Activated naive CD4-positive, alpha-beta T cell treated with anti-CD3 and anti-CD28 coated beads, Interleukin-2, amount 10 ng/mL, durations not matched to agents 7 days and 5 days (primary cell): ENCODE data around the gene ZNF512B.

Experiments used
- CTCF ChIA-PET: fragments of 350-600 bp; sonication (Branson Sonifier 250); formaldehyde crosslinking; loops from one replicate; lab custom pipeline; 2021; ENCODE audit warnings: antibody characterized with exemption; lab: Charles Lee
- DNase-seq: peaks from one replicate; pipeline ENCODE4 v3.0.0-alpha.2; 2020
- H3K27ac Mint-ChIP-seq: one replicate; pipeline ENCODE4 v1.8.0; 2021; ENCODE audit warnings: mild to moderate bottlenecking, moderate library complexity, mixed read lengths
- H3K27me3 Mint-ChIP-seq: one replicate; pipeline ENCODE4 v1.8.0; 2021; ENCODE audit warnings: mild to moderate bottlenecking, mixed read lengths
- H3K36me3 Mint-ChIP-seq: one replicate; pipeline ENCODE4 v1.8.0; 2021; ENCODE audit warnings: mixed read lengths
- H3K4me1 Mint-ChIP-seq: one replicate; pipeline ENCODE4 v1.8.0; 2021; ENCODE audit warnings: mixed read lengths
- H3K4me3 Mint-ChIP-seq: one replicate; pipeline ENCODE4 v1.8.0; 2021; ENCODE audit warnings: mild to moderate bottlenecking, moderate library complexity, mixed read lengths
- H3K9me3 Mint-ChIP-seq: one replicate; pipeline ENCODE4 v1.8.0; 2021; ENCODE audit warnings: mixed read lengths

ZNF512B gene

DNA sequence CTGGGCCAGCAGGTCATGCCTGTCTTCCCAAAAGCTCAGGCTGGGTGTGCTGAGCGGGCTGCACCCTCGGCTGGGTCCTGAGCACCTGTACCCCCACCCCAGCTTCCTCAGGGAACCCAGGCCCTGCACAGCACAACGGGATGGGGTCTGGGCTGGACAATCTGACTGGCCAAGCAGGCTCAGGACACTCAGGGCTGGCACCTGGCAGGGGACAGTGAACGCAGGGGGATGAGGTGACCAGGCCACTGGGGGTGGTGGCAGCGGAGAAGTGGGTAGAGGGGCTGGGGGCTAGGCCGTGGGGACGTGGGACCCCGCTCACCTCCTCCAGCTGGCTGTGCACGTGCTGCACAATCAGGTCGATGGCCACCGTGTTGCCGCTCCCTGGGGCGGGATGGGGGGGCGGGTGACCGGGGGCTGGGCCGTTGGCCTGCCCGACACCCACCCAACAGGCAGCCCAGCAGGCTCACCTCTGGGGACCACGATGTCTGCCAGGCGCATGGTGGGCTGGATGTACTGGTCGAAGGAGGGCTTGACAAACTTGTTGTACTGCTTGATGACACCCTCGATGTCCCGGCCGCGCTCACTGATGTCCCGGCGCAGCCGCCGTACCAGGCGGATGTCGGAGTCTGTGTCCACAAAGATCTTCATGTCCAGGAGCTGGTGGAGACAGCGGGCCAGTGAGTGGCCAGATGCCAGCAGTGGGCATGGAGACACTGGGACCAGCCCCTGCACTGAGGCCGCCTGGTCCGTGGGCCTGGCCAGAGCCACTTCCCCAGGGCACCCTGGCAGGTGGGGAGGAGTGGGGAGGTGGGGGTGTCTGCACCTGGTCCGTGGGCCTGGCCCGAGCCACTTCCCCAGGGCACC lies 25.4 kb downstream of the ZNF512B start:
- Mint-ChIP-seq H3K4me1 (peaks cover 44% of the 10 kb centered on the region), H3K9me3 (peaks cover 3% of the 10 kb centered on the region), H3K27me3 (no peaks in the 10 kb centered on the region), H3K36me3 (peaks cover 31% of the 10 kb centered on the region), H3K4me3 (no peak overlapping the region), H3K27ac (no peak overlapping the region)
- DNase-seq = no peak
- CTCF ChIA-PET = no interaction called here

DNA sequence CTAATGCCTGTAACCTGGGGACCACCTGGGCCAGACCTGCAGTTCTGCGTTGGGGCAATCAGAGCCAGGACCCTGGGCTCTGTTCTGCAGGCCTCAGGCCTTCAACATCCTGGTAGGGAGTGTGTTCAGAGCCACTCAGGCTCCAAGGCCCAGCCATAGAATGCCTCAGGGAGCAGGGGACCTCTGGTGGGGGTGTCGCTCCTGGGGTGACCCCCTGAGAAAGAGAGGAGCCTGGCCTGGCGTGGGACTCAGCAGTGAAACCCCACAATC lies 26.0 kb downstream of the ZNF512B start:
- Mint-ChIP-seq H3K9me3 (peaks cover 3% of the 10 kb centered on the region), H3K27ac (no peak overlapping the region), H3K36me3 (peaks cover 31% of the 10 kb centered on the region), H3K4me3 (no peak overlapping the region), H3K27me3 (no peaks in the 10 kb centered on the region), H3K4me1 (peaks cover 39% of the 10 kb centered on the region)
- CTCF ChIA-PET = no interaction called here
- DNase-seq = no peak

DNA sequence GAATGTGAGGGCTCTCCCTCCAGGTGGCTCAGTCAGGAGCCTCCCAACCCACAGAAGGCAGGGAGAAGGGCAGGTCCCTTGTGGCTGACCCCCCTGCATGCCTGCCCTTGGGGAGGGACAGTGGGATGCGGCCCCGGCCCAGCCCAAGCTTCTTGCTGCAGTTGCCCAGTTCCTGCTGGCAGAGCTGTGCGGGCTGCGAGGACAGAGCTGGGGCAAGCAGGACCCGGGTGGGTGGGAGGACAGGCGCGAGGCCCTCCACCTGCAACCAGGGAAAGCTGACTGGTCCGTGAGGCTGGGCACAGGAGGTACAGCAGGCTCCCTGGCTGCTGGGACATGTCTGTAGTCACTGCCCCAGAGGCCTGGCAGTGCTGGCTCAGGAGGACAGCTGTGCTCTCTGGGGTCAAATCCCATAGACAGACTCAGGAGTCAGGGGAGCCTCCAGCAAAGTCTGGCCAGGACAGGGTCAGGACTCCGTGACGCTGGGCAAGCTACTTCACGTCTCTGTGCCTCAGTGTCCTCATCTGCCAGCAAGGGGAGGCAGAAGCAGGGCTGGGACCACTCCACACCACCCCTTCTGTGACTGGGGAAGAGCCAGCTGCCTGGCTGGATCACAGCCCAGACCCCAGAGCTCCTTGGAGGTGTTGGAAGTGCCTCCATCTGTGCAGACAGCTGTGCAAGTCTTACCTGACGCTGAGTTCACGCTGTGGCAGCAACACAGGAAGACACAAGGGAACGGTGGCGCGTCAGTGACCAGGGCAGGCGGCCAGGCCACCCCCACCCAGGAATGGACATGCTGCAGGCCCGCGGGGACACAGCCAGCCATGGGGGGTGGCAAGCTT lies 26.5 kb downstream of the ZNF512B start:
- no peak overlapping the region for H3K4me3 Mint-ChIP-seq
- peaks cover 33% of the 10 kb centered on the region for H3K4me1 Mint-ChIP-seq
- peak overlapping the region; percentile 45 for H3K27ac Mint-ChIP-seq
- H3K9me3 Mint-ChIP-seq = peaks cover 2% of the 10 kb centered on the region
- H3K27me3 Mint-ChIP-seq = no peaks in the 10 kb centered on the region
- H3K36me3 Mint-ChIP-seq = peaks cover 29% of the 10 kb centered on the region
- CTCF ChIA-PET = no interaction called here
- no peak for DNase-seq

DNA sequence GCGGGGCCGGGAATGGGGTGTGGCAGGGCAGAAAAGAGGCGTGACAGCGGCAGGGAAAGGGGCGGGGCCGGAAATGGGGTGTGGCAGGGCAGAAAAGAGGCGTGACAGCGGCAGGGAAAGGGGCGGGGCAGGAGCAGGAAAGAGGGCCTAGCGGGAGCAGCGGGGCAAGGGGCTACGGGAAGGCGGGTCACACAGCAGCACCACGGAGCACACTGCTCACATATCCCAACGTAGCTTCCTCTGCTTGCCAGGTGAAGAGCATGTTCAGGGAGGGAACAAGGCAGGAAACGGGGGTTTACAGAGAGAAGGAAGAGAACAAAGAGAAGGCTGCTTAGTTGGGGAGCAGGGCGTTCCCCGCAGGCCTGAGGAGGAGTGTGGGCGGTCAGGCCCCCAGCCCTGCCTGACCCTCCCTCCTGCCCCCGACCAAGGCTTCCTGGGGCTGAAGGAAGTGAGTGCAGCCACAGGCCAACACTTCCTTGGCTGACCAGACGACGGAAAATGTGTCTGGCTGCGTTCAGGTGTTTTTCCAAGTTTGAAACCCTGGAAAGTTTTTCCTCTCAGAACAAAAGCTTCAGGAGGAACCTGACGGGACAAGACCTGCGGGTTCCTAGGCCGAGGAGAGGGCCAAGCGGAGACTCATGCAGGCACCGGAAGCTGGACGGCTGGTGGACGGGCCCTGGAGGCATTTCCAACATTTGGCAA lies 27.3 kb downstream of the ZNF512B start:
- Mint-ChIP-seq H3K27ac (peak overlapping the region; percentile 87), H3K4me1 (peaks cover 27% of the 10 kb centered on the region), H3K9me3 (peaks cover 1% of the 10 kb centered on the region), H3K27me3 (no peaks in the 10 kb centered on the region), H3K36me3 (peaks cover 34% of the 10 kb centered on the region), H3K4me3 (no peak overlapping the region)
- CTCF ChIA-PET = no interaction called here
- peak; percentile 58 for DNase-seq

DNA sequence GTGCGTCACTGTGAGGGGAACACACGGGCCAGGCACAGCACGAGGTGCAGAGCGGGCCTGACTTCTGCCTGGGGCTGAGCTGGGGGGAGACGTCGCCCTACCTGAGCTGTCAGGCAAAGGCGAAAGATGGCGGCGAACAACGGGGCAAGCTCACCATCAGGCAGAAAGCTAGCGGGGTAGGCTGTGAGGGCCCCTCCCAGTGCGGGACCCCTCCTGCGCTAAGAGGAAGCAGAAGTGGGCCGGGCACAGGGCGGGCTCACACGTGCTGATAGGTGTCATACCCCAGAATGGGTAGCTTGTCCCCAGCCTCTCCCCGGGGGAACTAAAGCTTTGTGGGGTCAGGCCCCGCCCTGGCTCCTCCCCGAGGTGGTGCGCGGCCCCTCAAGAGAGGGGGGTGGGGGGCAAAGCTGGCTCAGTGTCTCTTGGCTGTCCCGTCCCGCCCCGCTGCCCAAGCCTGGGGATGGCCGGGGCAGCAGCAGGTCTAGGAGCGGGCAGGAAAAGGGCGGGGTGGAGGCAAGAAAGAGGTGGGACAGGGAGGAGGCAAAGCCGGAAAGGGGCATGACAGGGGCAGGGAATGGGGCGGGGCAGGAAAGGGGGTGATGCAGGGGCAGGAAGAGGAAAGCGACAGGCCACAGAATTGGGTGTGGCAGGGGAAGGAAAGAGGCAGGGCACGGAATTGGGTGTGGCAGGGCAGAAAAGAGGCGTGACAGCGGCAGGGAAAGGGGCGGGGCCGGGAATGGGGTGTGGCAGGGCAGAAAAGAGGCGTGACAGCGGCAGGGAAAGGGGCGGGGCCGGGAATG lies 28.2 kb downstream of the ZNF512B start:
- no peaks in the 10 kb centered on the region for H3K27me3 Mint-ChIP-seq
- H3K27ac Mint-ChIP-seq = peak overlapping the region; percentile 87
- CTCF ChIA-PET = no interaction called here
- H3K9me3 Mint-ChIP-seq = peaks cover 1% of the 10 kb centered on the region
- DNase-seq = peak; percentile 89
- peaks cover 21% of the 10 kb centered on the region for H3K4me1 Mint-ChIP-seq
- H3K36me3 Mint-ChIP-seq = peaks cover 36% of the 10 kb centered on the region
- no peak overlapping the region for H3K4me3 Mint-ChIP-seq

DNA sequence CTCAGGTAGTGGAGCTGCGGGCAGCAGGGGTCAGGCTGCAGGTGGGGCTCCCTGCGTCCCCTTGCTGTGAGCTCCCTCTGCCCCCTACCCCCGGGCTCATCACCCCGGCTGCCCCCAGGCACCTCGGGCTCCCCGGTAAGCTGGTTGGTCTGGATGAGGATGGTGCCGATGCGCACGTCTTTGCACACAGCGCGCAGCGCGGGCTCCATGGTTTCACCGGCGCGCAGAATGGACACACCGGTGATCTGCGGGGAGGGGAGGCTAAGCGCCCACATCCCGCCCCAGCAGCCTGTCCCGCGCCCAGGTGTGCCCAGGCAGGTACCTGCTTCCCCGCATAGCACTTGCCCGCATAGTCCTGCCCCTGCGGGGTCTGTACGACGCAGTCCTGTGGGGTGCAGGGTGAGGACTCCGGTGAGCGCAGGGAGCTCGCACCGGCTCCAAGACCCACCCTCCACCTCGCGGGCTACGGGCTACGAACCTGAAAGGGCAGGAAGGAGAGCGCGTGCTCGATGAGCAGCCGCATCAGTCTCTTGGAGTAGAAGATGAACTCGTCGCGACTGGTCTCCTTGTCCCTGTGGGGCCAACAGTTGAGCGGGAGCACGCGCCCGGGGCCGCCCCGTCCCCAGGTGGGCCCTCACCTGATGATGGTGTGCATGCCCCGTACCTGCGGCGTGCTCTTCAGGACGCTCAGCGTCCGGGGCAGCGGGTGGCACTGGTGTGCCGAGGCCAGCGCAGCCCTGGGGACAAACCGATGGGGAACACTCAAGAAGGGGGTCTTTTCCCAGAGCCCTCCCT lies 29.1 kb downstream of the ZNF512B start:
- Mint-ChIP-seq H3K4me1 (peaks cover 21% of the 10 kb centered on the region), H3K27me3 (no peaks in the 10 kb centered on the region), H3K4me3 (no peak overlapping the region), H3K27ac (peak overlapping the region; percentile 87), H3K36me3 (peaks cover 41% of the 10 kb centered on the region), H3K9me3 (peaks cover 1% of the 10 kb centered on the region)
- DNase-seq = no peak
- CTCF ChIA-PET = no interaction called here

DNA sequence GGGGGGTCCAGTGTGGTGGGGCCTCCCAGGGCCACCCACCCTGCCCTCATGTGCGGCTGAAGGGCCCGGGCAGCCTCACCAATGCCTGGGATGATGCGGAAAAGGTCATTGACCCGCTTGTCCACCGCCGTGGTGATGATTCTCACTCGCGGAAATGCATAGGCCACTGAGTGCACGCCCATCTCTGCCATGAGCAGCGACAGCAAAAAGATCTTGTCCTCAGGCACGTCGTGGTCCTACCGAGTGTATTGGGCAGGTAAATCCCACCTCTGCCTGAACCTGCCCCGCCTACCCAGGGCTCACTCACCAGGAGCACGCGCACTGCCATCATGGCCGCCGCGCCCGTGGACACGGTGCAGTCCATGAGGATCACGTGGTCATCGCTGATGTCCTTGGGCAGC lies 29.7 kb downstream of the ZNF512B start:
- no peak overlapping the region for H3K27ac Mint-ChIP-seq

DNA sequence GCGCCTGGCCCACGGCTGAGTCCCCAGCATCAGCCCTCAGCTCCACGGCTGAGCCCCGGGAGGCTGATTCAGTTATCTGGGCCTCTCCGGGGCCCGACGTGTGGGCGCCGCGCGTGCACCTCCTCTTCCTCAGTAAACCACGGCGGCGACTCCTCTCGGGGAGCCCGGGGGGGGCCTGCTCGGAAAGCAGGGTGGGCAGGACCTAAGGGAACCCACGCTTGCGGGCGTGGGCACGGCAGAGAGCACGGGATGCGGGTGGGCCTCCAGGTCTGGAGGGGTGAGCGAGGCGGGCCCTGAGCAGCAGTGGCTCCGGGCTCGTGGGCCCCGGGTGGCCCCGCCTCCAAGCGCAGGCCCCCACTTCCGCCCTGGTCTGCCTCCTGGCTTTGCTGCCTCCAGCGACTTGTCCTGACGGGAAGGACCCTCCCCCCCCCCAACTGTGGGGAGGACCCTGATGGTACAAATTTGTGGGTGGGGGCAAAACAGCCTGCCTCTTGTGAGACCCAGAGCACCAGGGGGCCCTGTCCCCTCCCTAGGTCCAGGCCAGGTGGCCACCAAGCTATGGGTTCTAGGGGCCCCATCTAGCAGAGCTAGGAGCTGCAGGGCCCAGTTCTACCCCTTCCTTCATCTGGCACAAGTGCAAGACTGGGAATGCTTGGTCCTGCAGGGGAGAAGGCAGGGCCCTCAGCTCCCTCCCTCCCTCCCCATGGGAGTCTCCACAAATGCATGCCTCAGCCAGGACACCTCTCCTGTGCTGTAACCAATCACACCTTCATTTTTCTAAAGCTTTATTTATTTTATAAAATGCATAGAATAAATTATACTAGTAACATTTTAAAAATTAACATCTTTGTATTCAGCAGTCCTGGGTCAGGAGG lies 30.4 kb downstream of the ZNF512B start:
- H3K27me3 Mint-ChIP-seq = no peaks in the 10 kb centered on the region
- peaks cover 1% of the 10 kb centered on the region for H3K9me3 Mint-ChIP-seq
- no peak overlapping the region for H3K27ac Mint-ChIP-seq
- peaks cover 21% of the 10 kb centered on the region for H3K4me1 Mint-ChIP-seq
- H3K4me3 Mint-ChIP-seq = no peak overlapping the region
- no peak for DNase-seq
- peaks cover 45% of the 10 kb centered on the region for H3K36me3 Mint-ChIP-seq
- CTCF ChIA-PET = no interaction called here

More for the DNA sequence above, 29.7 kb downstream of the ZNF512B start:
- peaks cover 21% of the 10 kb centered on the region for H3K4me1 Mint-ChIP-seq
- no peaks in the 10 kb centered on the region for H3K27me3 Mint-ChIP-seq
- H3K4me3 Mint-ChIP-seq = no peak overlapping the region
- peaks cover 1% of the 10 kb centered on the region for H3K9me3 Mint-ChIP-seq
- no peak for DNase-seq
- CTCF ChIA-PET = no interaction called here
- H3K36me3 Mint-ChIP-seq = peaks cover 40% of the 10 kb centered on the region

DNA sequence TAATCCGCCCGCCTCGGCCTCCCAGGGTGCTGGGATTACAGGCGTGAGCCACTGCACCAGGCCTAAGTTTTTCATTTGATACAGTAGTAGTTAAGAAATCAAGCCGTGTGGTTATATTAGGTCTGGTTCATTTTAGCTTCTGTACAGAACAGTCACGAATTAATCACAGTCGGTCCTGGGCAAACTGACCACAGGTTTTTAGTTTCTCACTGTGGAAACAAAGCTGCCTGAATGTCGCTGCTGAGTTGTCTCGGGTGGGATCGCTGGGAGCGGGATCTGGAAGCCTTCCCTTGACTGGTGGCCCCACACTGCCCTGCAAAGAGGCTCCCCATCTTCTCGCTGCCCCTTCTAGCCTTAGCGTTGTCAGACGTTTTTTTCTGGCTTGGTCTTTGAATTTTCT lies 32.1 kb downstream of the ZNF512B start:
- DNase-seq = no peak
- H3K27me3 Mint-ChIP-seq = no peaks in the 10 kb centered on the region
- peaks cover 1% of the 10 kb centered on the region for H3K9me3 Mint-ChIP-seq
- CTCF ChIA-PET = no interaction called here
- H3K4me1 Mint-ChIP-seq = peaks cover 18% of the 10 kb centered on the region
- H3K27ac Mint-ChIP-seq = peak overlapping the region; percentile 33
- H3K36me3 Mint-ChIP-seq = peaks cover 47% of the 10 kb centered on the region
- no peak overlapping the region for H3K4me3 Mint-ChIP-seq

DNA sequence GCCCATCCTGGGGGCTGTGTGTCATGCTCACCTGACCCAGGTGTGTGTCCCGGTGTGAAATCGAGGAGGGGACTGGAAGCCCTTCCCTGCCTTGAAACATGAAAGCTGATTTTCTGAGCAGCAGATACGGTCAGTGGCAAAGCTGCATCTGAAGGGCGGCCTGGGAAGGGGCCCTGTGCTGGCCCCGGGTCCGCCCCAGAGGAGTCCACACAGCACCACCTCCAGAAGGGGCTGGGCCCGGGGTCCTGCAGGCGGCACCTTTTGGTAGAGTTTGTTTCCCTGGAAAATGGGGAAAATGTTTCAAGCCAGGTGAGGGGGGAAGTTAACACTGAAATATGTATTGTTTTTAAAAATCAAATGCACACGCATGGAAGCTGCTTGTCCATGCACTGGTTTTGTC lies 34.3 kb downstream of the ZNF512B start:
- Mint-ChIP-seq H3K4me3 (no peak overlapping the region), H3K9me3 (no peaks in the 10 kb centered on the region), H3K4me1 (peaks cover 2% of the 10 kb centered on the region), H3K36me3 (peaks cover 47% of the 10 kb centered on the region), H3K27ac (no peak overlapping the region), H3K27me3 (no peaks in the 10 kb centered on the region)
- CTCF ChIA-PET = interaction anchor here (1.6 kb wide), 1 partner anchor 38 kb away, joined by 4 read pairs; no protein-coding TSS in a partner anchor
- no peak for DNase-seq

DNA sequence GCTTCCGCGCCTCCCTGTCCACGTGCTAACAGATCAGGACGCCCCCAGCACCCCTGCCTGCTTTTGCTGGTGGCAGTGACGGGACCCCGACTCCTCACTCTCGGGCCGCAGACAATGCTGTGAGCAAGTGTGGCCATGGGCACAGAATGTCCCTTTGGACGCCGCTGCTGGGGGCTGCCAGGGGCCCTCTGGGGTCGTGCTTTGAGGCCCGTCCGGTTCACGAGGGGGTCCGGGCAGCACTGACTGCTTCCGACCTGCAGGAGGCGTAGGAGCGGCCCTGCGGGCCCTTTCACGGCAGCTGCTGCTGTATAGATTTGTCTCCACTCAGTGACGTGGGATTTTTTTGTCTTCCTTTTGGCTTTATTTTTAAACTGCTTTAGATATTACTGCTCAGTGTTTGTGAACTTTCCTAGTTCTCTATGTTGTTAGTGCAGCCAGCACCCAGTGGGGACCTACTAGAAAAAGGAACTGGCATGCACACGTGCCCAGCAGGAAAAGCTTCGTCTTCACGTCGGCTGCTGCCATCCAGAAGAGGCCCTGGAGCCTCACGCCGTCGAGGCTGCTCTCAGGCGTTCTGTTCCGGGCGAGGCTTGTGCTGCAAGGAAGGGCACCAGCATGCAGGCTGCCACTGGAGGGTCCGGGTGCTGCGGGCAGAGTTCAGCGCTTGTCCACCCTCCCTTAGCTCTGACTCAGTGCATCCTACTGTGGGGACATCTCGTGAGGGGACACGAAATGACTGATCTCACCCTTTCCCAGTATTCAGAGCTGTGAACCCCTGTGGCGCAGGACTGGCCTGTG lies 35.3 kb downstream of the ZNF512B start:
- no peak for DNase-seq
- H3K27ac Mint-ChIP-seq = peak overlapping the region; percentile 37
- H3K4me3 Mint-ChIP-seq = no peak overlapping the region
- H3K36me3 Mint-ChIP-seq = peaks cover 47% of the 10 kb centered on the region
- H3K9me3 Mint-ChIP-seq = no peaks in the 10 kb centered on the region
- peaks cover 2% of the 10 kb centered on the region for H3K4me1 Mint-ChIP-seq
- H3K27me3 Mint-ChIP-seq = no peaks in the 10 kb centered on the region
- CTCF ChIA-PET = no interaction called here

DNA sequence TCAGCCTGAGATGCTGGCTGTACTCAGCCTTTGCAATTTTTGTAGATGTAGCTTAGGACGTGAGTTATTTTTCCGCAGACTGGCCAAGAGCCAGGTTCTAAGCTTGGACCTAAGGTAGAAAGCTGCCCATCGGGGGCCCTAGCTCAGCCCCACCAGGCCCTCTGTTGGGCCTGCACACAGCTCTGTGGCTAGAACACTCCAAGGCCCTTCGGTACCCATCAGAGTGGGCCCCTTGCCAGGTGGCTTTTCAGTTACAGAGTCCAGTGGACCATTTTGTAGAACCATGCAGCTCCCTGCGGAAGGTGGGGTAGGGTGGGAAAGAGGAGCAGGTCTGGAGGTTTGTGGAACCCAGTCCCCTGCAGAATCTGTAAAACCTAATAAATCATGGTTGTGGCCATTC lies 36.1 kb downstream of the ZNF512B start:
- DNase-seq = no peak
- CTCF ChIA-PET = no interaction called here
- H3K36me3 Mint-ChIP-seq = peaks cover 54% of the 10 kb centered on the region
- H3K9me3 Mint-ChIP-seq = no peaks in the 10 kb centered on the region
- H3K27me3 Mint-ChIP-seq = no peaks in the 10 kb centered on the region
- H3K4me1 Mint-ChIP-seq = peaks cover 2% of the 10 kb centered on the region
- no peak overlapping the region for H3K4me3 Mint-ChIP-seq
- H3K27ac Mint-ChIP-seq = no peak overlapping the region
